ENCODE data around the gene NCOA1. TPM values are rescaled to one million over a fixed set of nuclear protein-coding genes. Genes with fewer than 3 reads are reported as not detected.

The NCOA1 gene
- 27.5 TPM in 2 replicates for total RNA-seq (2021)
- Bru-seq, nascent RNA = percentile 85 among the genes with signal in this experiment
- percentile 80 among the genes with signal in this experiment for BruChase-seq, experiment 1, labeled RNA remaining after a 2-hour chase
- BruChase-seq, experiment 2, labeled RNA remaining after a 6-hour chase = percentile 74 among the genes with signal in this experiment
- long read RNA-seq, partial matches to known transcripts = 6 of 49 reads
- long read RNA-seq, other reads (novel, unspliced or antisense) = 43 of 49 reads

GRCh38 chr2:24490690-24491541, at the start of gene NCOA1:
Gene NCOA1 (plus strand): TSS chr2:24491254. CDS start chr2:24658678, 167,424 bp downstream.
- POLR2A ChIA-PET (ENCODE audit: low non-redundant PET) = no interaction called here
- Histone ChIP-seq H3K36me3 (ENCODE audit: insufficient read depth, low read length, poor library complexity, severe bottlenecking) (no peaks in the 10 kb centered on the region), H3K27ac (ENCODE audit: low read depth, low read length, poor library complexity, severe bottlenecking) (peak within 1 kb of the TSS; percentile 87), H3K9me3 (ENCODE audit: low read depth, low read length, poor library complexity, severe bottlenecking) (no peaks in the 10 kb centered on the region), H3K27me3 (replicated peaks; ENCODE audit: insufficient read depth, low read depth, low read length, poor library complexity) (no peaks in the 10 kb centered on the region), H3K4me1 (ENCODE audit: insufficient read depth, low read length, poor library complexity, severe bottlenecking) (peaks cover 45% of the 10 kb centered on the region), H3K4me3 (ENCODE audit: low read depth, low read length, poor library complexity, severe bottlenecking) (peak within 1 kb of the TSS; percentile 84)
- no TSS peak for BruUV-seq (replicated peaks)
- peak; percentile 96 for DNase-seq (ENCODE audit: low spot score)
- CTCF ChIA-PET = no interaction called here
- TF ChIP-seq EZH2 (IDR thresholded peaks at IDR 0.05; ENCODE audit: borderline replicate concordance, low read depth, low read length, poor library complexity, severe bottlenecking) (no peak), CTCF (conservative IDR thresholded peaks at IDR 0.05; ENCODE audit: low read depth, low read length) (no peak)
- intact Hi-C loops (cut with micrococcal nuclease; ENCODE audit: unreplicated experiment) = loop anchor here (2.0 to 10.0 kb wide), 4 partner anchors 54 to 334 kb away; partner anchors contain the start of genes CENPO and PTRHD1

- CTCF ChIA-PET = no interaction called here
Observed at GRCh38 chr2:24448797-24449196, 42.3 kb upstream of the NCOA1 start.

GRCh38 chr2:24449344-24449743, 41.7 kb upstream of the NCOA1 start:
- CTCF ChIA-PET = no interaction called here
- intact Hi-C loops (cut with micrococcal nuclease; ENCODE audit: unreplicated experiment) = no loop called here
- H3K4me1 ChIP-seq (ENCODE audit: insufficient read depth, low read length, poor library complexity, severe bottlenecking) = peaks cover 17% of the 10 kb centered on the region
- H3K4me3 ChIP-seq (ENCODE audit: low read depth, low read length, poor library complexity, severe bottlenecking) = no peak overlapping the region
- H3K36me3 ChIP-seq (ENCODE audit: insufficient read depth, low read length, poor library complexity, severe bottlenecking) = no peaks in the 10 kb centered on the region
- POLR2A ChIA-PET (ENCODE audit: low non-redundant PET) = no interaction called here
- BruUV-seq (replicated peaks) = no TSS peak
- H3K9me3 ChIP-seq (ENCODE audit: low read depth, low read length, poor library complexity, severe bottlenecking) = peaks cover 9% of the 10 kb centered on the region
- DNase-seq (ENCODE audit: low spot score) = no peak
- no peak overlapping the region for H3K27ac ChIP-seq (ENCODE audit: low read depth, low read length, poor library complexity, severe bottlenecking)
- no peaks in the 10 kb centered on the region for H3K27me3 ChIP-seq (replicated peaks; ENCODE audit: insufficient read depth, low read depth, low read length, poor library complexity)
- TF ChIP-seq EZH2 (IDR thresholded peaks at IDR 0.05; ENCODE audit: borderline replicate concordance, low read depth, low read length, poor library complexity, severe bottlenecking) (no peak), CTCF (conservative IDR thresholded peaks at IDR 0.05; ENCODE audit: low read depth, low read length) (no peak)

More at GRCh38 chr2:24448797-24449196, 42.3 kb upstream of the NCOA1 start:
- Histone ChIP-seq H3K4me1 (ENCODE audit: insufficient read depth, low read length, poor library complexity, severe bottlenecking) (peaks cover 12% of the 10 kb centered on the region), H3K4me3 (ENCODE audit: low read depth, low read length, poor library complexity, severe bottlenecking) (no peak overlapping the region), H3K27me3 (replicated peaks; ENCODE audit: insufficient read depth, low read depth, low read length, poor library complexity) (no peaks in the 10 kb centered on the region), H3K27ac (ENCODE audit: low read depth, low read length, poor library complexity, severe bottlenecking) (no peak overlapping the region), H3K36me3 (ENCODE audit: insufficient read depth, low read length, poor library complexity, severe bottlenecking) (no peaks in the 10 kb centered on the region), H3K9me3 (ENCODE audit: low read depth, low read length, poor library complexity, severe bottlenecking) (peaks cover 9% of the 10 kb centered on the region)
- no peak for TF ChIP-seq CTCF (conservative IDR thresholded peaks at IDR 0.05; ENCODE audit: low read depth, low read length)
- no peak for TF ChIP-seq EZH2 (IDR thresholded peaks at IDR 0.05; ENCODE audit: borderline replicate concordance, low read depth, low read length, poor library complexity, severe bottlenecking)
- no peak for DNase-seq (ENCODE audit: low spot score)
- intact Hi-C loops (cut with micrococcal nuclease; ENCODE audit: unreplicated experiment) = no loop called here
- POLR2A ChIA-PET (ENCODE audit: low non-redundant PET) = no interaction called here
- BruUV-seq (replicated peaks) = no TSS peak

Measured in A673 (cell line).